PC-3 (cell line): Measurements from ENCODE around the gene IQCB1.

Experiments
- CTCF ChIP-seq: fragments of 300-600 bp; sonication (generic); conservative IDR thresholded peaks from 2 replicates; pipeline ENCODE4 v1.5.1; 2017; ENCODE audit warnings: antibody characterized with exemption, low read depth, mild to moderate bottlenecking, low read length
- EZH2 ChIP-seq: fragments of 300-600 bp; sonication (generic); IDR thresholded peaks from one replicate; pipeline ENCODE4 v1.6.1; 2017; ENCODE audit warnings: antibody characterized with exemption, mild to moderate bottlenecking, low read length; ENCODE audit not compliant: unreplicated experiment

- no peak for TF ChIP-seq CTCF
- TF ChIP-seq EZH2 = no peak
Measured at GRCh38 chr3:121757812-121758545, 76.9 kb downstream of the IQCB1 start.
